IPS-15b (cell line): ENCODE data around the gene STRN4.
"Not testable (repeated sequence)": the region's sequence is repeated elsewhere in the genome, so short reads cannot be mapped to it uniquely, and the experiment has no call there.

Experiments
- H3K27me3 ChIP-seq: one replicate; pipeline ENCODE4 v1.6.1; 2013; ENCODE audit warnings: low read length; ENCODE audit not compliant: control insufficient read depth, insufficient read depth
- H3K36me3 ChIP-seq: one replicate; pipeline ENCODE4 v1.6.1; 2013; ENCODE audit warnings: low read length; ENCODE audit not compliant: control insufficient read depth, insufficient read depth
- H3K4me1 ChIP-seq: one replicate; pipeline ENCODE4 v1.6.1; 2013; ENCODE audit warnings: mild to moderate bottlenecking, low read length; ENCODE audit not compliant: control insufficient read depth, insufficient read depth
- H3K4me3 ChIP-seq: one replicate; pipeline ENCODE4 v1.5.1; 2013; ENCODE audit warnings: low read depth, low read length
- H3K9ac ChIP-seq: one replicate; pipeline ENCODE4 v1.6.1; 2013; ENCODE audit warnings: low read depth, mild to moderate bottlenecking, low read length
- H3K9me3 ChIP-seq: one replicate; pipeline ENCODE4 v1.6.1; 2013; ENCODE audit warnings: mild to moderate bottlenecking, low read length; ENCODE audit not compliant: control insufficient read depth, insufficient read depth

STRN4 gene

GRCh38 chr19:46784262-46785053, 38.2 kb upstream of the STRN4 start:
- H3K4me3 ChIP-seq = peak overlapping the region; percentile 99
- H3K9me3 ChIP-seq = no peaks in the 10 kb centered on the region
- peaks cover 3% of the 10 kb centered on the region for H3K27me3 ChIP-seq
- peaks cover 16% of the 10 kb centered on the region for H3K4me1 ChIP-seq
- H3K36me3 ChIP-seq = peaks cover 26% of the 10 kb centered on the region
- H3K9ac ChIP-seq = peak overlapping the region; percentile 80

GRCh38 chr19:46783670-46784069, 37.4 kb upstream of the STRN4 start:
- no peak overlapping the region for H3K9ac ChIP-seq
- no peaks in the 10 kb centered on the region for H3K9me3 ChIP-seq
- H3K27me3 ChIP-seq = no peaks in the 10 kb centered on the region
- H3K36me3 ChIP-seq = peaks cover 30% of the 10 kb centered on the region
- H3K4me3 ChIP-seq = peak overlapping the region; percentile 99
- peaks cover 13% of the 10 kb centered on the region for H3K4me1 ChIP-seq

GRCh38 chr19:46782355-46783019, 36.2 kb upstream of the STRN4 start:
- peaks cover 33% of the 10 kb centered on the region for H3K36me3 ChIP-seq
- peaks cover 13% of the 10 kb centered on the region for H3K4me1 ChIP-seq
- no peak overlapping the region for H3K4me3 ChIP-seq
- no peaks in the 10 kb centered on the region for H3K27me3 ChIP-seq
- H3K9me3 ChIP-seq = no peaks in the 10 kb centered on the region
- no peak overlapping the region for H3K9ac ChIP-seq

GRCh38 chr19:46777956-46778645, 31.9 kb upstream of the STRN4 start:
- H3K27me3 ChIP-seq, H3K9me3 ChIP-seq, H3K4me1 ChIP-seq, H3K9ac ChIP-seq, H3K4me3 ChIP-seq: not testable (repeated sequence)
- H3K36me3 ChIP-seq = peaks cover 45% of the 10 kb centered on the region

- H3K9ac ChIP-seq = no peak overlapping the region
- no peaks in the 10 kb centered on the region for H3K9me3 ChIP-seq
- peaks cover 37% of the 10 kb centered on the region for H3K36me3 ChIP-seq
- H3K4me3 ChIP-seq = no peak overlapping the region
- H3K4me1 ChIP-seq = no peaks in the 10 kb centered on the region
- H3K27me3 ChIP-seq = no peaks in the 10 kb centered on the region
Measured at GRCh38 chr19:46776927-46777911, 31.0 kb upstream of the STRN4 start.

- H3K4me1 ChIP-seq = no peaks in the 10 kb centered on the region
- H3K4me3 ChIP-seq = no peak overlapping the region
- no peaks in the 10 kb centered on the region for H3K27me3 ChIP-seq
- H3K36me3 ChIP-seq = peaks cover 30% of the 10 kb centered on the region
- no peak overlapping the region for H3K9ac ChIP-seq
- H3K9me3 ChIP-seq = no peaks in the 10 kb centered on the region
Measured at GRCh38 chr19:46775642-46776258, 29.5 kb upstream of the STRN4 start.

GRCh38 chr19:46773018-46773399, 26.8 kb upstream of the STRN4 start:
- H3K36me3 ChIP-seq = peaks cover 23% of the 10 kb centered on the region
- H3K27me3 ChIP-seq = no peaks in the 10 kb centered on the region
- no peak overlapping the region for H3K9ac ChIP-seq
- H3K4me3 ChIP-seq = no peak overlapping the region
- H3K4me1 ChIP-seq = no peaks in the 10 kb centered on the region
- no peaks in the 10 kb centered on the region for H3K9me3 ChIP-seq

GRCh38 chr19:46772170-46773017, 26.1 kb upstream of the STRN4 start:
- H3K36me3 ChIP-seq = peaks cover 23% of the 10 kb centered on the region
- no peaks in the 10 kb centered on the region for H3K27me3 ChIP-seq
- no peak overlapping the region for H3K9ac ChIP-seq
- no peaks in the 10 kb centered on the region for H3K4me1 ChIP-seq
- no peak overlapping the region for H3K4me3 ChIP-seq
- H3K9me3 ChIP-seq = no peaks in the 10 kb centered on the region

GRCh38 chr19:46768746-46769145, 22.5 kb upstream of the STRN4 start:
- H3K36me3 ChIP-seq, H3K9me3 ChIP-seq, H3K4me3 ChIP-seq, H3K27me3 ChIP-seq, H3K4me1 ChIP-seq, H3K9ac ChIP-seq: not testable (repeated sequence)

- H3K27me3 ChIP-seq = no peaks in the 10 kb centered on the region
- no peaks in the 10 kb centered on the region for H3K36me3 ChIP-seq
- no peak overlapping the region for H3K9ac ChIP-seq
- H3K4me3 ChIP-seq = no peak overlapping the region
- no peaks in the 10 kb centered on the region for H3K4me1 ChIP-seq
- H3K9me3 ChIP-seq = no peaks in the 10 kb centered on the region
Measured at GRCh38 chr19:46766569-46767317, 20.5 kb upstream of the STRN4 start.
